AG09309 (cell line): ENCODE measurements around the gene HUNK.

ENCODE experiments used
- DNase-seq: peaks from one replicate; pipeline ENCODE4 v3.0.0-alpha.2; 2010; ENCODE audit warnings: low read depth
- H3K4me3 ChIP-seq: 2 replicates; pipeline ENCODE4 v1.5.1; 2011; ENCODE audit warnings: mild to moderate bottlenecking, low read depth, low read length, moderate library complexity; ENCODE audit not compliant: control insufficient read depth
- CTCF ChIP-seq: IDR thresholded peaks from 2 replicates; pipeline ENCODE4 v1.5.1; 2011; ENCODE audit warnings: mild to moderate bottlenecking, low read depth, low read length, inconsistent platforms; ENCODE audit not compliant: insufficient read depth, control insufficient read depth; ENCODE audit errors: missing control alignments

Gene HUNK

GRCh38 chr21:32044205-32045180 is 171.7 kb downstream of the HUNK start:
- no peak for TF ChIP-seq CTCF

GRCh38 chr21:32046191-32046590 is 173.4 kb downstream of the HUNK start:
- H3K4me3 ChIP-seq, result no peak overlapping the region
- TF ChIP-seq CTCF, result no peak
- DNase-seq, result no peak

More at GRCh38 chr21:32044205-32045180, 171.7 kb downstream of the HUNK start:
- H3K4me3 ChIP-seq, result no peak overlapping the region
- no peak for DNase-seq

GRCh38 chr21:32048353-32048752 is 175.5 kb downstream of the HUNK start:
- TF ChIP-seq CTCF, result no peak
- DNase-seq, result no peak
- H3K4me3 ChIP-seq, result no peak overlapping the region
